Upper lobe of right lung (tissue), 1 donor: Measurements from ENCODE around the gene DOCK6. TPM values are rescaled to one million over a fixed set of nuclear protein-coding genes. Genes with fewer than 3 reads are reported as not detected.
"Not testable (repeated sequence)": the region's sequence is repeated elsewhere in the genome, so short reads cannot be mapped to it uniquely, and the experiment has no call there.

Experiments
- ATAC-seq: fragments of 200-7000 bp; cut with Tn5 transposase; one replicate; pipeline ENCODE4 v1.9.1; 2020; ENCODE audit warnings: mild to moderate bottlenecking, moderate library complexity
- DNase-seq: peaks from one replicate; pipeline ENCODE4 v3.0.0-alpha.2; 2020
- H3K27ac ChIP-seq: fragments of 200-600 bp; one replicate; pipeline ENCODE4 v1.8.0; 2022
- H3K27me3 ChIP-seq: fragments of 200-600 bp; one replicate; pipeline ENCODE4 v1.8.0; 2022; ENCODE audit warnings: mild to moderate bottlenecking
- H3K36me3 ChIP-seq: fragments of 200-600 bp; one replicate; pipeline ENCODE4 v1.8.0; 2022
- H3K4me1 ChIP-seq: fragments of 200-600 bp; one replicate; pipeline ENCODE4 v1.8.0; 2022
- H3K4me3 ChIP-seq: fragments of 200-600 bp; one replicate; pipeline ENCODE4 v1.8.0; 2022; ENCODE audit warnings: mild to moderate bottlenecking
- H3K9me3 ChIP-seq: fragments of 200-600 bp; one replicate; pipeline ENCODE4 v1.8.0; 2022
- CTCF ChIP-seq: fragments of 200-600 bp; IDR thresholded peaks from one replicate; pipeline ENCODE4 v1.8.0; 2022; ENCODE audit warnings: antibody characterized with exemption
- intact Hi-C: fragments of 100-400 bp; cut with DNase I; formaldehyde crosslinking; loops from one replicate; pipeline ENCODE4 v1.11.0; 2022
- total RNA-seq: library from RNA; stranded (reverse); fragmentation: NEBNext Ultra II Directional; extraction: Animal tissue kit (Norgen Biotek cat#: 25700); gene quantifications from one replicate; pipeline ENCODE4 v1.2.1, GENCODE V29; 2021
- donor health status: DM: no; HTN: yes; CAD: no; lungs with severe emphysema.

The DOCK6 gene
- total RNA-seq, 1 donor from 2014 or later, result 138 TPM

GRCh38 chr19:11165486-11166030, 96.8 kb downstream of the DOCK6 start:
- H3K9me3 ChIP-seq, result no peaks in the 10 kb centered on the region
- H3K27ac ChIP-seq, result peak overlapping the region; percentile 67
- no peaks in the 10 kb centered on the region for H3K27me3 ChIP-seq
- intact Hi-C loops, result no loop called here
- no peak for DNase-seq
- TF ChIP-seq CTCF, result no peak
- H3K4me1 ChIP-seq, result peaks cover 21% of the 10 kb centered on the region
- no peak for ATAC-seq
- no peak overlapping the region for H3K4me3 ChIP-seq
- peaks cover 46% of the 10 kb centered on the region for H3K36me3 ChIP-seq

- Histone ChIP-seq H3K36me3 (peaks cover 40% of the 10 kb centered on the region), H3K27ac (peak overlapping the region; percentile 67), H3K4me1 (peaks cover 27% of the 10 kb centered on the region), H3K9me3 (no peaks in the 10 kb centered on the region), H3K4me3 (no peak overlapping the region), H3K27me3 (no peaks in the 10 kb centered on the region)
- no peak for TF ChIP-seq CTCF
- DNase-seq (no peak), ATAC-seq (peak; percentile 40)
- intact Hi-C loops, result no loop called here
Measured at GRCh38 chr19:11164879-11165406, 97.4 kb downstream of the DOCK6 start.

GRCh38 chr19:11164296-11164695, 98.0 kb downstream of the DOCK6 start:
- no peak for DNase-seq
- Histone ChIP-seq H3K9me3 (no peaks in the 10 kb centered on the region), H3K27ac (peak overlapping the region; percentile 67), H3K4me3 (no peak overlapping the region), H3K36me3 (peaks cover 33% of the 10 kb centered on the region), H3K4me1 (peaks cover 34% of the 10 kb centered on the region), H3K27me3 (no peaks in the 10 kb centered on the region)
- intact Hi-C loops, result no loop called here
- no peak for ATAC-seq
- no peak for TF ChIP-seq CTCF

- intact Hi-C loops, H3K9me3 ChIP-seq, H3K27me3 ChIP-seq, H3K4me3 ChIP-seq, H3K27ac ChIP-seq, DNase-seq, H3K36me3 ChIP-seq, ATAC-seq: not testable (repeated sequence)
- H3K4me1 ChIP-seq, result peaks cover 52% of the 10 kb centered on the region
Measured at GRCh38 chr19:11160440-11160768, 101.9 kb downstream of the DOCK6 start.

- intact Hi-C loops, result no loop called here
- H3K4me3 ChIP-seq, result no peak overlapping the region
- peak overlapping the region; percentile 42 for H3K27ac ChIP-seq
- H3K9me3 ChIP-seq, result no peaks in the 10 kb centered on the region
- no peak for ATAC-seq
- H3K4me1 ChIP-seq, result peaks cover 53% of the 10 kb centered on the region
- H3K36me3 ChIP-seq, result no peaks in the 10 kb centered on the region
- DNase-seq, result no peak
- TF ChIP-seq CTCF, result peak; percentile 4
- no peaks in the 10 kb centered on the region for H3K27me3 ChIP-seq
Measured at GRCh38 chr19:11159598-11160439, 102.5 kb downstream of the DOCK6 start.

GRCh38 chr19:11155373-11156120, 106.8 kb downstream of the DOCK6 start, which contains the start of gene SPC24:
TSS of gene SPC24 (minus strand) at chr19:11155782. CDS start at chr19:11155776, 6 bp downstream.
- intact Hi-C loops, result no loop called here
- no peak for TF ChIP-seq CTCF
- no peaks in the 10 kb centered on the region for H3K27me3 ChIP-seq
- no peaks in the 10 kb centered on the region for H3K36me3 ChIP-seq
- peak within 1 kb of the TSS; percentile 60 for H3K4me3 ChIP-seq
- peak within 1 kb of the TSS; percentile 69 for H3K27ac ChIP-seq
- peak; percentile 97 for ATAC-seq
- H3K9me3 ChIP-seq, result no peaks in the 10 kb centered on the region
- H3K4me1 ChIP-seq, result peaks cover 57% of the 10 kb centered on the region
- peak; percentile 96 for DNase-seq
